Measurements from ENCODE around the gene ACAA1.

DNA sequence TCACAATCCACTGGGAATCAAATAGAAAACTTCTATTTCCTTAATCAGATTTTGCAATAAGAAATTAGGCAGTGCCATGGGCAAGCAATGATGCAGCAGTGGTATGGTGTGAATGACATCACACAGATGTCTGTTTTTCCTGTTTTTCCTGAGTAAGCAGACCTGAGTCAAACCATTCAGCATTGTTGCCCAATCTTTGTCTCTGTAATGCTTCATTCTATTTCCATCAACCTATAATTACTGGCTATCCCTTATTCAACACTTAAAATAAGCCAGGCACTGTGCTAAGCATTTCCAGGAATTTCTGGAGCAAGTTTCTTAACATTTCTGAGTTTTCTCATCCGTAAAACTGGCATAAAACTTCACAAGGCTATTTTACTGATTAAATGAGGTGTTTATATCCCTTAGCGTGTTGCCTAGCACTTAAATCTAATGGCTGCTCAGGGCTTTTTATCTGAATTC lies 17.1 kb upstream of the ACAA1 start:
- TF ChIP-seq, protein P1, sequence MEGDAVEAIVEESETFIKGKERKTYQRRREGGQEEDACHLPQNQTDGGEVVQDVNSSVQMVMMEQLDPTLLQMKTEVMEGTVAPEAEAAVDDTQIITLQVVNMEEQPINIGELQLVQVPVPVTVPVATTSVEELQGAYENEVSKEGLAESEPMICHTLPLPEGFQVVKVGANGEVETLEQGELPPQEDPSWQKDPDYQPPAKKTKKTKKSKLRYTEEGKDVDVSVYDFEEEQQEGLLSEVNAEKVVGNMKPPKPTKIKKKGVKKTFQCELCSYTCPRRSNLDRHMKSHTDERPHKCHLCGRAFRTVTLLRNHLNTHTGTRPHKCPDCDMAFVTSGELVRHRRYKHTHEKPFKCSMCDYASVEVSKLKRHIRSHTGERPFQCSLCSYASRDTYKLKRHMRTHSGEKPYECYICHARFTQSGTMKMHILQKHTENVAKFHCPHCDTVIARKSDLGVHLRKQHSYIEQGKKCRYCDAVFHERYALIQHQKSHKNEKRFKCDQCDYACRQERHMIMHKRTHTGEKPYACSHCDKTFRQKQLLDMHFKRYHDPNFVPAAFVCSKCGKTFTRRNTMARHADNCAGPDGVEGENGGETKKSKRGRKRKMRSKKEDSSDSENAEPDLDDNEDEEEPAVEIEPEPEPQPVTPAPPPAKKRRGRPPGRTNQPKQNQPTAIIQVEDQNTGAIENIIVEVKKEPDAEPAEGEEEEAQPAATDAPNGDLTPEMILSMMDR (IDR thresholded peaks at IDR 0.05; ENCODE audit: low read depth, low read length) = no peak
- no peak for TF ChIP-seq POLR2A (IDR thresholded peaks at IDR 0.05; ENCODE audit: extremely low read depth, insufficient read length)
